Posterior vena cava (tissue), 2 donors: ENCODE results near the gene CCNE1. TPM values are rescaled to one million over a fixed set of nuclear protein-coding genes. Genes with fewer than 3 reads are reported as not detected.
"Not testable (repeated sequence)": the region's sequence is repeated elsewhere in the genome, so short reads cannot be mapped to it uniquely, and the experiment has no call there.

ENCODE experiments used
- DNase-seq: peaks from one replicate; pipeline ENCODE4 v3.0.0-alpha.2; 2020; ENCODE audit warnings: low spot score
- intact Hi-C, 2 donors: fragments of 100-400 bp; cut with DNase I; formaldehyde crosslinking; loops; one replicate each; pipeline versions ENCODE4 v1.14.1 to v1.14.2; 2022 to 2023
- total RNA-seq, 2 donors: library from RNA; stranded (reverse); fragmentation: NEBNext Ultra II Directional; extraction: Animal tissue kit (Norgen Biotek cat#: 25700); gene quantifications; one replicate each; pipeline ENCODE4 v1.2.1, GENCODE V29; 2021
- donor health status: DM: yes; HTN: yes; CAD: no.
- donor health status: DM: yes; HTN: yes; CAD: no.

Gene CCNE1
- total RNA-seq, 2 donors from 2014 or later: 0.71 to 1.0 TPM

DNA sequence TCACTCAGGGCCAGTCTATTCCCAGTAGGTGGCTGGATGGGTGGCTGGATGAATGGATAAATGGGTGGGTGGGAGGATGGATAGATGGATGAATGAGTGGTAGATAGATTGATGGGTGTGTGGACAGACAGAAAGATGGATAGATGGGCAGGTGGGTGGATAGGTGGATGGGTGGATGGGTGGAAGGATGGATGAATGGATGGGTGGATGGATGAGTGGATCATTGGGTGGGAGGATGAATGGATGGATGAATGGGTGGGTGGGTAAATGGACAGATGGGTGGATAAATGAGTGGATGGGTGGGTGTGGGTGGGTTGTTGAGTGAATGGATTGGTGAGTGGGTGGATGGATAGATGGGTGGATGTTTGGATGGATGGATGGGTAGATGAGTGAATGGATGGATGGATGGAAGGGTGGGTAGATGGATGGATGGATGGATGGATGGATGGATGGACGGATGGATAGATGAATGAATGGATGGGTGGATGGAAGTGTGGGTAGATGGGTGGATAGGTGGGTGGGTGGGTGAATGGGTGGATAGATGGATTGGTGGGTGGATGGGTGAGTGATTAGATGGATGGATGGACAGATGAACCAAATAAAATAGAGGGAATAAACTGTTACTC is 27.1 kb upstream of the CCNE1 start:
- no peak for DNase-seq
- intact Hi-C loops: no loop called here

DNA sequence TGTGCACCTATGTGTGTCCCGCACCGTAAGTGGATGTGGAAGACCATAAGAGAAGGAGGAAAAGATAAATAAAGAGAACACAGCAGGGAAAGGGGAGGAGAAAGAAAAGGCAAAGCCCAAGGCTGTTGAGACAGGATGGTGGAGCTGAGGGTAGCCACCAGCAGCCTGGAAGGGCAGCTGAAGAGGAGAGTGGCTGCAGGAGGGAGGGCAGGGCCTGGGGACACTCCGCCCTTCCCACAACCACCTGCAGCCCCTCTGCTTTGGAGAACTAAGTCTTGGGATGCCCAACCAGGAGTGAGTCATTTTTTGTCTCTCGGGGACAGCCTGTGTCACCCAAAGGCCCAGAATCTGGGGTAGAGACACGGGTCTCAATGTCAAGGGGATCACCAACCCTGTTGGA is 26.4 kb upstream of the CCNE1 start:
- intact Hi-C loops: no loop called here
- DNase-seq: no peak

DNA sequence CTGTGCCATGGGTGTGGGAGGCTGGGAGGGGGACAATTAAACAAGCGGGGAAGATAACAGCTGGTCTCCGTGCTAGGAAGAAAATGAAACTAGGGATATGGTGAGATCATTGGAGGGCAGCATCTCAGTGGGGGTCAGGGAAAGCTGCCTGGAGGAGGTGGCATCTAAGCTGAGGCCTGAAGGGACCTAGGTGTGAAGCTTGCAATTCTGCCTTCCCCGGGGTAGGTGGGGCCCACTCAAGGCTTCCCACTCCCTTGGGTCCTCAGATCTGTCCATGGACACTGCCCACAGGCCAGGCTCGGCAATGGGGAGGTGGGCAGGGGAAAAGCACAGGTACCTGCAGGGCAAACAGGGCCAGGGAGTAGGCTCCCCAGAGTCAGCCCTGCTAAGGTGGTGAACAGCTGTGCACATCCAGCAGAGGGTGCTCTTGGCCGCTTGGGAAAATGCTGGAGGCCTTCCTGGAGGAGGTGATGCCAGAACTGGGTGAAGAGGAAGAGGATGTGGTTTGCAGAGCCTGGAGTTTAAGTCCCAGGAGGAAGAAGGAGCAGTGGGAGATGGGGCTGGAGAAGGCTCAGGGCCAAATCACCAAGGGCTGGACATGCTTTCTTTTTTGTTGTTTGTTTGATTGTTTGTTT is 25.7 kb upstream of the CCNE1 start:
- no peak for DNase-seq
- intact Hi-C loops: no loop called here

DNA sequence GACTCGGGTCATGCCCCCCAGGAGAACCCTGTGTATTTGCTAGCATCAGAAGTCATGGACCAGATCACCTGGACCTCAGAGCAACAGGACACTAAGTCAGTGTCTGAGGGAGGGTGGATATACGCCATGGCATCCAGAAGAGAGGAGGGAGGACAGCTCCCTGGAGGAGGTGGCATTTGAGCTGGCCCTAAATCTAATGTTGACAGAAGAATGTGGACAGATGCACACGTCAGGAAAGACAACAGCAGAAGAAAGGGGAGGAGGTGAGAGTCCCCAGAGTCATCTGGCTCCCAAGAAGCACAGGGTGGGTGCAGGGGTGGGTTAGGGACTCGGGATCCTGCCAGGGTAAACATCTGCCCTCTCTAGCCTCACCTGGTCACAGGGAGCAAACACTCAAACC is 24.5 kb upstream of the CCNE1 start:
- DNase-seq: no peak
- intact Hi-C loops: no loop called here

DNA sequence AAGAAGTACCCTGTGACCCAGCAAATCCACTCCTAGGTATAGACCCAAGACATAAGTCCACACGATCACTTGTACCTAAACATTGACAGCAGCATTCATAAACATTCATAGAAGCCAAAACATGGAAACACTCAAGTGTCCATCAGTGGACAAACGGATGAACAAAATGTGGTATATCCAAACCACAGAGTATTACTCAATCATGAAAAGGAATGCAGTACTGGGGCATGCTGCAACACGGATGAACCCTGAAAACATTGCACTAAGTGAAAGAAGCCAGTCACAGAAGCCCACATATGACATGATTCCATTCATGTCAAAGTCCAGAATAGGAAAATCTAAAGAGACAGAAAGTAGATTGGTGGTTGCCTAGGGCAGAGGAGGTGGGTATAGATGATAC is 22.8 kb upstream of the CCNE1 start:
- no peak for DNase-seq
- intact Hi-C loops: no loop called here

DNA sequence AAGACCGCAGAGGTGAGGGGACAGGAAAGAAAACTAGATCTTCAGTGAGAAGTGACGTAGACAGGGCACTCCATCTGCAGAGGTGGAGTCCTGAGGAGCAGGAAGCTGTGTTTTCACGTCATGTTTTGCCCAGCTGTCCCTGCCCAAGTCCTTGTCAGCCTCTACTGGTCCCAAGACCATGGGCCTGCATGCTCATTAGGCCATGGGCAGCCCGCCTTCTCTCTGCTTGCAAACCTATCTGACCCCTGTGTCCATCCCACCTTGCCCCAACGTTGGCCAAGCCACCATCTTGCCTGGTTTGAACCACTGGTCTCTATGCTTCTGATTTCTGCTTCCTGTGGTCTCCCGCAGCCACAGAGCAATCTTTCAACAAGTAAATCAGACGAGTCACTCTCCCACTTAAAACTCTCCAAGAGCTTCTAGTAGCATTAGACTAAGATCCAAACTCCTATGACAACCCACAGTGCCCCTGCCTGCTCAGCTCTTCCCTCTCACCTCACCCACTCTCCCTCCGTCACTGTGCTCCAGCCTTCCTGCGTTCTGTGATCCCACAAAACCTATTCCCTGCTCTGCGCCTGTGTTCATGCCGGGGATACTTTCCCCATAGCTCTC is 18.6 kb upstream of the CCNE1 start:
- DNase-seq: no peak
- intact Hi-C loops: no loop called here

DNA sequence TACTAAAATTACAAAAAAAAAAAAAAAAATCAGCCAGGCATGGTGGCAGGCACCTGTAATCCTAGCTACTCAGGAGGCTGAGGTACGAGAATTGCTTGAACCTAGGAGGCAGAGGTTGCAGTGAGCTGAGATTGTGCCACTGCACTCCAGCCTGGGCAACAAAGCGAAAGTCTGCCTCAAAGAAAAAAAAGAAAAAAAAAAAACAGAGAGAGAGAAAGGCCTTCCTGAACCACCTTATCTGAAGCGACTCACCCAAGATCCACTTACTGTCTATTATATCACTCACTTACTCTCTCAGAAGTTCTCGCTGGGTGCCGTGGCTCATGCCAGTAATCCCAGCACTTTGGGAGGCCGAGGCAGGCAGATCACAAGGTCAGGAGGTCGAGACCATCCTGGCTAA is 17.3 kb upstream of the CCNE1 start:
- intact Hi-C loops, DNase-seq: not testable (repeated sequence)

DNA sequence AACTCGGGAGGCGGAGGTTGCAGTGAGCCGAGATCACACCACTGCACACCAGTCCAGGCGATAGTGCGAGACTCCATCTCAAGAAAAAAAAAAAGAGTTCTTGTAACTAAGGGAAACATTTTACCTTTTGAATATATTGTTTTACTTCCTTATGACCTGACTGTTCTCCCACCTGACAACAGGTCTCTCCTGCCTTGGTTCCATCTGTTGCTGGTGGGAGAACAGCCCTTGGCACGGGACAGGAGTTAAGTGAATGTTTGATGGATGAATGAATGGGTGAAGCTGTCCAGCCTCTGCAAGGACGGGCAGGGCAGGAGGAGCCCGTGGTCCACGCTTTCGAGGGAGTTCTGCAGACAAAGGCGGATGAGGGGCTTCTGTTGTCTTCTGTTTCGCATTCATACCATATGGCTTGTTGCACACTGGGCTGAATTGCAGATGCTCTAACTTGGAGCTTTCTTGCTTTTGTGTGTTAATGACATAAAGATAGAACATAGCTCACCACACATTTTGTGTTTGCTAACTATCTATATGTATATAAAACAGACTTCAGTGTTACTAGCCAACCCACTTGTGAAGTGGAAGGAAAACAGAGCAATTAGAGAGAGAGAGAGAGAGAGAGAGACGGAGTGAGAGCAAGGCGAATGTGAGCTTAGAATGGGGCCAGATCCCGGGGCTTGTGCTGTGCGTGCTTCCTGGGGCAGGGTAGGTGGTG is 16.2 kb upstream of the CCNE1 start:
- intact Hi-C loops: no loop called here
- DNase-seq: no peak

DNA sequence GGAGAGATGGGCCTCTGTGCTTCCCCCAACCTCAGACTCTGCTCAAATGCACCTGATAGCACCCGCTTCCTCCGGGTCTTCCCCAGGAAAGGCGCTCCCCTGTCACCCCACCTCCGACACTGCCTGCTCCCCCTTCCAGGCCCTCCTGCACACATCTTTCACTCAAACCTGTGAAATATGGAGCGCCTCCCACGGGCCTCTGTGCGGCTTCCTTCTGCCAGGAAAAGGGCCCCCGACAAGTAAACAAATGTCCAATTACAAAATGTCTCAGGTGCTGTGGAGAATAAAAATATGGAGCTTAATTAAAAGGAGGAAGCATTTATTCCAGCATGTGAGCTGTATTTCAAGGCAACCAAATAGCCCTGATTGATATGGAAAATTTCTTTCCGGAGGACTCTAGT is 15.6 kb upstream of the CCNE1 start:
- DNase-seq: no peak
- intact Hi-C loops: no loop called here

DNA sequence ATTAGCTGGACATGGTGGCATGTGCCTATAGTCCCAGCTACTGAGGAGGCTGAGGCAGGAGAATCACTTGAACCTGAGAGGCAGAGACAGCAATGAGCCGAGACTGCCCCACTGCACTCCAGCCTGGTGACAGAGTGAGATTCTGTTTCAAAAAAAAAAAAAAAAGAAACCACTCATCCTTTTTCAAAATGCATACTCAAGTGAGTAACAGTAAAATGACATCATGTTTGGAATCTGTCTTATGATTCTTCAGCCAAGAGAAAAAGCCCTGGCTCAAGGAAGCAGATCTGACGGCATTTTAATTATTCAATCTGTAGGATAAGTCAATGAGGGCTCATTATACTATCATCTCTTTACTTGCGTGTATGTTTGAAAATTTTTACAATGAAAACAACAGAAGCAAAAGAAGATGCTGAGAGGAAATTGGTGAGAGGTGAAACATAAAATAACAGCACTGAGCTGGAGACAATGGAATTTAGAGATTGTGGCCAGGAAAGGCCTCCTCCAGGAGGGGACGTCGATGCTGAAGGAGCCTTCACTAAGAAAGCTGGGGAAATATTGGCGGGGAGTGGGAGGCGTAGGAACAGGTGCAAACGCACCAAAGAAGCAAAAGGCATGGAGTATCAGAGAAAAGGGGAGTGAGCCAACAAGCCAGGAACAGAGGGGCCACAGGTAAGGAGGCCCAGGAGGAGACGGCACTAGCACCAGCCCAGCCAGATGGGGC is 12.9 kb upstream of the CCNE1 start:
- DNase-seq: no peak
- intact Hi-C loops: no loop called here

DNA sequence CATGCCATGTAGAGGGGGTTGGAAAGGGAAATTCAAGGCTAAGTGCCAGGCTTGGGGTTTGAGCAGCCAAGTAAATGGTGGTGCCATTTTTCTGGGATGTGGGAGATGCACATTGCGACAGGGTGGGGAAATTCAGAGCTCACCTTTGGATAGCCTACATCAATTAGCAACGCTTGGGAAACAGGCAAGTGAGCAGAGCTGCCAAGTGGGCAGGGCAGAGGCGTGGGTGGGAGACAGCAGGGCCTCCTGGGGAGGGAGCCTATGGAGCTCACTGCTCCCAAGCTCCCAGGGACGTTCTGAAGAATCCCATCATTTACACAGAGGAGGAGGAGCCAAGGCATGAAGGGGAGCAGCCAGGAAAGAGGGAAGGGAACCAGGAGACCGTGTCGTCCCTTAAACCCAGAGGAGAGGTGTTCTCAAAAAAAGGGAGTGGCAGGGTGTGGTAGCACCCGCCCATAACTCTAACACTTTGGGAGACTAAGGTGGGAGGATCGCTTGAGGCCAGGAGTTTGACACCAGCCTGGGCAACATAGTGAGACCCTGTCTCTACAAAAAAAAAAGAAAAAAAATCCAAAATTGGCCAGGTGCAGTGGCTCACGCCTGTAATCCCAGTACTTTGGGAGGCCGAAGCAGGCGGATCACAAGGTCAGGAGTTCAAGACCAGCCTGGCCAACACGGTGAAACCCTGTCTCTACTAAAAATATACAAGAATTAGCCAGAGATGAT is 11.5 kb upstream of the CCNE1 start:
- no peak for DNase-seq
- intact Hi-C loops: no loop called here

DNA sequence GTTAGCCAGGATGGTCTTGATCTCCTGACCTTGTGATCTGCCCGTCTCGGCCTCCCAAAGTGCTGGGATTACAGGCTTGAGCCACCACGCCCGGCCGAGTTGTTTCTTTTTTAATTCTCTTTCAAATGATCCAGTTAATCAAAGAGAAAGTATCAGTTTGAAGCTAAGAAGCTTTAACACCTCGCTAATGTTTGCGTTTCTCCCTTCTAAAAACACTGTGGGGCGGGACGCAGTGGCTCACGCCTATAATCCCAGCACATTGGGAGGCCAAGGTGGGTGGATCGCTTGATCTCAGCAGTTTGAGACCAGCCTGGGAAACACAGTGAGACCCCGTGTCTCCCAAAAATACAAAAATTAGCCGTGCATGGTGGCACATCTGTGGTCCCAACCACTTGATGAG is 7.8 kb upstream of the CCNE1 start:
- DNase-seq, intact Hi-C loops: not testable (repeated sequence)

DNA sequence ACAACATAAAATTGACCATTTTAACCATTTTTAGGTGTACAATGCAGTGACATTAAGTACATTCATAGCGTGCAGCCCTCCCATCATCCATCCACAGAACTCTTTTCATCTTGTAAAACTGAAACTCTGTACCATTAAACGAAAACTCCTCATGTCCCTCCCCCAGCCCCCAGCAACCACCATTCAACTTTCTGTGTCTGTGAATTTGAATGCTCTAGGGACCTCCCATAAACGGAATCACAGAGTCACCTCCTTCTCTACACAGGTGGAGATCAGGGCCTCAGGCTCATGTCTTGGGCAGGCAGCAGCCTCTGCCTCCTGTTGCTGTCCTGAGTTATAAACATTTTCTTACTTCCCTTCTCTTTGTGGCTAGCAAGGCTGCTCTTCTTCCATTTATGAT is 7.3 kb upstream of the CCNE1 start:
- intact Hi-C loops: no loop called here
- no peak for DNase-seq

DNA sequence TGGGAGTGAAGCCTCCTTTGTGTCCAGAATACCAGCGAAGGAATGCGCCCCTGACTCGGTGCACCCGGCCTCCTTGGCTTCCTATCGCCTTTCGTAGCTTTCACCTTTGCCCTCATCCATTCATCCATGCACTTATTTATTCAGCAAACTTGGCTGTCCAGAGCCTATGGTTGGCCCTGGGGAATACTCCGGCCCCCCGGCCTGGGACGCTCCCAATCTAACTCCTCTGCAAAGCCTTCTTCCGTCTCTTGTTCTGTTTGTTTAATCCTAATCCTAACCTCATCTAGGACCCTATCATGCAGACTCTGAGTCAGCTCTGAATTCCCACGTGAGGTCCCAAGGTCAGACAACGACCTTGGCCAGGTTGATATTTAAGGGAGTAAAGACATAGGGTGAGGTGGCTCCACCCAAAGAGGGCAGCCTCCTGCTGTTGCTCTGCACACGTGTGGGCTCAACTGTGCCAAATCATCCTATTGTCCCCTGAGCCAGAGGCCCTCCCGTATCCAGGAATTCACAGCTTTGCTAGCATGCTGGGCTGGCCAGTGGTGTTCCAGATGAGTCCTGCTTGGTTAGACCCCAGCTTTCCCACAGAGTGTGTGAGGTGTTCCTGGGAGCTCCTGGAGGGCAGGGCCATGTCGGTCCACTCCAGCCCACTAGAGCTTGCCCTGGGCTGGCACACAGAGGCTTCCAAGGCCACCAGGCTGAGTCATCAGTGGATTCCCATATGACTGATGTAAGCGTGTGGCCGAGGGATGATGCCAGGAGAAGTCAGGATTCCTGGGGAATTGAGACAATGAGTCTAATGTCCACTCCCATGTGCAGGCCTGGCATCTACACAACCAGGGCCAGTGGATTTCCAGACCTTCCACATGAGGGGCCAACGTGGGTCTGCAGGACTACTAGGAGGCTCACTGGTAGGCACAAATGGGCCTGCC is 6.5 kb upstream of the CCNE1 start:
- DNase-seq: no peak
- intact Hi-C loops: no loop called here

DNA sequence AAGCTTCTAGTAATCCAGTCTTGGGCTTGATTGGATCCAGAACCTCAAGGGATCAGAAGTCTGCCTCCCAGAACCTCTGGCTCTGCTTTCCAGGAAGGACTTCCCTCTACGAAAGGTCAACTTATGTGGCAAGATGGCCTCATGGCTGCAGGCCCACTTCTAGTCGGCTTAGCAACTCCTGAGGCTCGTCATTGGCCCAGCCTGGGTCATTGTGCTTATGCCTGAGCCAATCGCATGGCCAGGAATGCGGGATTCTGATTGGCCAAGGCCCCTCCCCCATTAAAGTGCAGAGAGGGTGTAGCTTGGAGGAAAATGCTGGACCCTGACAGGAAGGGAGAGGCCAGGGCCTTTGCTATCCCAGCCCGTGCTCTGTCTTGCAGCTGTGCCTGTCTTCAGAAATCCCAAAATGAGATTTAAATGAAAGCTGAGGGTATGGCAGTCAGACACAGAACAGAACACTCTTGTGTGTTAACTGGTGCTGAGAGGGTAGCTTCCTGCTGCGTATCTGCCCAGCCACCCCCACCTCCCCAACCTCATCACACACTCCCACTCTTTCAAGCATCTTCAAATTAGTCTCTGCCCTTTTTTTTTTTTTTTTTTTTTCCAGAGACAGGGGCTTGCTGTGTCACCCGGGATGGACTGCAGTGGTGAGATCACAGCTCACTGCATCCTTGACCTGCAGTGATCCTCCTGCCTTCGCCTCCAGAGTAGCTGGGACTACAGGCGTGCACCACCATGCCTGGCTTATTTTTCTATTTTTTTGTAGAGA is 5.5 kb upstream of the CCNE1 start:
- DNase-seq: peak; percentile 91
- intact Hi-C loops: no loop called here

DNA sequence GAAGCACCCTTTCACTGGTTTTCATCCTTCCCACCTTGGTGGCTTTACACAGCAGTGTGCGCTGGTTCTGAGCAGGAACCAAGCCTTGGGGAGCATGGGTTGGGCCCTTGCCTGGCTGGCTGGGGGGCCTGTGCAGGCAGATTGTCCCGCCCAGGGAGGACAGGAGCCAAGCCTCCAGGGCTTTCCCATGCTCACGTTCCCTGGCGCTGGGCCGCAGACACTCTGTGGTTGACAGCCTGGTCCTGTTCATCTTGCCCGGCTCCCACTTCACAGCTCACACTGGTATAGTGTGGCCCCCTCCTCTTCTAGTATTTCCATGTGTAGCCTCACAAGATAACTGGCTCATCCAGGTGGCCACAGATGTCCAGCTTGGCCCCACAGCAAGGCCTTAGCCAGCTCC is 4.6 kb upstream of the CCNE1 start:
- DNase-seq: no peak
- intact Hi-C loops: no loop called here

DNA sequence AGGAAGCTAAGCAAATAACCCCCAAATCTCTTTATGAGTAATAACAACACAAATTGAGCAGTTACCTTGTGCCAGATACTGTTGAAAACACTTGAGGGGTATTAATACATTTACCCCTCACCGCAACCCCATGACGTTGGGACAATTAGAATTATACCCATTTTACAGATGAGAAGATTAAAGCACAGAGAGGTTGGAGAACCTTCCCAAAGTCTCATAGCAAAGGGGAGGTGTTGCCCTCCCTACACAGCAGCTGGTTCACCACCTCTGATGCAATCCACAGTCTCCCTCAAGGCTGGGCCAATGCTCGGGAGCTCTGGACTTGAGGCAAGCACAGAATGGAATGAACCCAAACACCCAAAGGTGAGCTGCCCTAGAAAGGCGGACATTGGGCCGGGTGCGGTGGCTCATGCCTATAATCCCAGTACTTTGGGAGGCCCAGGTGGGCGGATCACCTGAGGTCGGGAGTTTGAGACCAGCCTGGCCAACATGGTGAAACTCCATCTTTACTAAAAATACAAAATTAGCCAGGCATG is 3.9 kb upstream of the CCNE1 start:
- intact Hi-C loops: no loop called here
- no peak for DNase-seq
